MCF 10A (cell line): ENCODE measurements around the gene SPDYE16. TPM values are rescaled to one million over a fixed set of nuclear protein-coding genes. Genes with fewer than 3 reads are reported as not detected.

ENCODE experiments used
- BruUV-seq: library from RNA; stranded (reverse); fragments of 400-500 nt; replicated peaks from 2 replicates; lab custom pipeline; 2021; lab: Mats Ljungman, UMichigan
- CTCF ChIA-PET: fragments of 300-600 bp; sonication (Branson Sonifier 250); formaldehyde crosslinking; extraction: SDS; loops from one replicate; lab custom pipeline; 2021; ENCODE audit warnings: antibody characterized with exemption, inconsistent platforms; lab: Yijun Ruan, JAX
- POLR2A ChIA-PET: fragments of 300-600, 350-650 bp; sonication (Branson Sonifier 250); formaldehyde crosslinking; extraction: SDS; loops from one replicate; lab custom pipeline; 2020; ENCODE audit warnings: antibody characterized with exemption, inconsistent platforms; lab: Yijun Ruan, JAX
- DNase-seq: peaks from one replicate; pipeline ENCODE4 v3.0.0-alpha.2; 2018; ENCODE audit not compliant: unreplicated experiment
- H3K27ac Mint-ChIP-seq: one replicate; pipeline ENCODE4 v1.8.0; 2022; ENCODE audit warnings: mild to moderate bottlenecking, low read depth, mixed read lengths; ENCODE audit not compliant: unreplicated experiment
- H3K27me3 Mint-ChIP-seq: one replicate; pipeline ENCODE4 v1.8.0; 2022; ENCODE audit warnings: mixed read lengths; ENCODE audit not compliant: insufficient read depth, unreplicated experiment
- H3K36me3 Mint-ChIP-seq: one replicate; pipeline ENCODE4 v1.8.0; 2022; ENCODE audit warnings: mild to moderate bottlenecking, moderate library complexity, mixed read lengths; ENCODE audit not compliant: insufficient read depth, unreplicated experiment
- H3K4me1 Mint-ChIP-seq: one replicate; pipeline ENCODE4 v1.8.0; 2022; ENCODE audit warnings: mixed read lengths; ENCODE audit not compliant: insufficient read depth, unreplicated experiment
- H3K4me3 Mint-ChIP-seq: one replicate; pipeline ENCODE4 v1.8.0; 2022; ENCODE audit warnings: mild to moderate bottlenecking, moderate library complexity, mixed read lengths; ENCODE audit not compliant: unreplicated experiment
- H3K9me3 Mint-ChIP-seq: one replicate; pipeline ENCODE4 v1.8.0; 2022; ENCODE audit warnings: mixed read lengths; ENCODE audit not compliant: unreplicated experiment
- intact Hi-C: fragments of 100-400 bp; cut with micrococcal nuclease; formaldehyde crosslinking; loops from 2 replicates; pipeline ENCODE4 v1.14.1; 2022
- total RNA-seq: library from RNA; stranded (reverse); gene quantifications from 2 replicates; pipeline ENCODE4 v1.2.3, GENCODE V29; 2022
- TF ChIP-seq, protein P1 (sequence below): fragments of 200-600 bp; IDR thresholded peaks from one replicate; pipeline ENCODE4 v1.8.0; 2022; ENCODE audit warnings: antibody characterized with exemption, mild to moderate bottlenecking; ENCODE audit not compliant: unreplicated experiment

The SPDYE16 gene
- total RNA-seq, 1 experiment from 2014 or later: not detected

DNA sequence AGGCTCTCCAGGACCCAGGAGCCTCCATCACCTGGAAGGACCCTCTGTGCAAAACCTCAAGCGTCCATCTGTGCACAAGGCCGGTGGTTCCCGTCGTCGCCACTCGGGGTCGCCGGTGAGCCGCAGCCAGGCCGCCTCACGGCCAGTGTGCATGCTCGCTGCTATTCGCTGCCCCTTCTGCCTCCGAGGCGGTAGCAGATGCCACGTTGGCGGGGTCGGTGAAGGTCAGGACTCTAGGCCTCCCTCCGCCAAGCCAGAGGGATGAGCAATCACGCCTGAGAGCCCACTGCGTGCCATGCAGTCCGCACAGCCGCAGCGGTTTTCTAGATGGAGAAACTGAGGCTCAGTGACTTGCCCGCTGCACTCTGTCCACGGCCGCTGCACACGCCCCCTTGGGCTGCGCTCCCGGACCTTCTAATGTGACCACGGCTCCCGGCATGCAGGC, 27.1 kb downstream of the SPDYE16 start:
- no TSS peak for BruUV-seq
- ChIA-PET POLR2A (no interaction called here), CTCF (interaction anchor here (0.6 kb wide), 1 partner anchor 81 kb away, joined by 3 read pairs; no protein-coding TSS in a partner anchor)
- peak; percentile 52 for DNase-seq
- peaks cover 15% of the 10 kb centered on the region for H3K4me1 Mint-ChIP-seq
- H3K4me3 Mint-ChIP-seq: no peak overlapping the region
- no peaks in the 10 kb centered on the region for H3K9me3 Mint-ChIP-seq
- no peaks in the 10 kb centered on the region for H3K27me3 Mint-ChIP-seq
- peaks cover 5% of the 10 kb centered on the region for H3K36me3 Mint-ChIP-seq
- intact Hi-C loops: no loop called here
- H3K27ac Mint-ChIP-seq: no peak overlapping the region
- TF ChIP-seq, protein P1, sequence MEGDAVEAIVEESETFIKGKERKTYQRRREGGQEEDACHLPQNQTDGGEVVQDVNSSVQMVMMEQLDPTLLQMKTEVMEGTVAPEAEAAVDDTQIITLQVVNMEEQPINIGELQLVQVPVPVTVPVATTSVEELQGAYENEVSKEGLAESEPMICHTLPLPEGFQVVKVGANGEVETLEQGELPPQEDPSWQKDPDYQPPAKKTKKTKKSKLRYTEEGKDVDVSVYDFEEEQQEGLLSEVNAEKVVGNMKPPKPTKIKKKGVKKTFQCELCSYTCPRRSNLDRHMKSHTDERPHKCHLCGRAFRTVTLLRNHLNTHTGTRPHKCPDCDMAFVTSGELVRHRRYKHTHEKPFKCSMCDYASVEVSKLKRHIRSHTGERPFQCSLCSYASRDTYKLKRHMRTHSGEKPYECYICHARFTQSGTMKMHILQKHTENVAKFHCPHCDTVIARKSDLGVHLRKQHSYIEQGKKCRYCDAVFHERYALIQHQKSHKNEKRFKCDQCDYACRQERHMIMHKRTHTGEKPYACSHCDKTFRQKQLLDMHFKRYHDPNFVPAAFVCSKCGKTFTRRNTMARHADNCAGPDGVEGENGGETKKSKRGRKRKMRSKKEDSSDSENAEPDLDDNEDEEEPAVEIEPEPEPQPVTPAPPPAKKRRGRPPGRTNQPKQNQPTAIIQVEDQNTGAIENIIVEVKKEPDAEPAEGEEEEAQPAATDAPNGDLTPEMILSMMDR: peak; percentile 93

DNA sequence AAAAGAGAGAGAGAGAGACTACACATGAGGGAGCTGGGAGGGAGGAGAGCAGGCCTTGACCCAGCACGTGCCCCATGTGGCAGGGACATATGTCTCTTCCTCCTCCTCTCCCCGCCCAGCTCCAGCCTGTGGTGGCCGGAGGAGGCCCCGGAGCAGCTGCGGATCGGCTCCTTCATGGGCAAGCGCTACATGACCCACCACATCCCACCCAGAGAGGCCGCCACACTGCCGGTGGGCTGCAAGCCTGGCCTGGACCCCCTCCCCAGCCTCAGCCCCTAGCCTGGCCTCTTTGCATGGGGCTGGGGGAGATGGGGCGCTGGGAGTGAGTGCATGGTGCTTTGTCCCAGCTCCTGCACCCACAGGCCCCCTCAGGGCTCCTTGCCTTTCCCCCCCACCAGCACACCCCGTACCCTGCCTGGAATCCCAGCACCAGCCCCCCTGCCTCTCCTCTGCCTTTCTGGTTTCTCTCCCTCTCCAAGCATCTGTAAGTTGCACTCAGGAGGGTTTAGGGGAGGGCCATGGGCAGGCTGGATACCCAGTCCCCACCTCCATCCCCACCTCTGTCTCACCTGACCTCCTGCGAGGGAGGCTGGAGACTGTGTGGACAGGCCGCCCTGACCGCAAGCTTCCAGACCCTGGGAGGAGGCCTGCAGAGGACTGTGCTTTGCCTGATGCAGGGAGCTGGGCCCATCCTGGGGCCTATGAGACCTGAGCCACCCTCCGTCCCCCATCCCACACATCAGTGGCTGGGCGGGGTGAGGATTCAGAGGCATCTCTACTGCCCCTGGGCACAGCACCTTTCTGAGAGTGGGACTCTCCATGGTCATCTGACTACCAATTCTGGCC, 27.9 kb downstream of the SPDYE16 start:
- BruUV-seq: no TSS peak
- Mint-ChIP-seq H3K4me1 (peaks cover 10% of the 10 kb centered on the region), H3K36me3 (no peaks in the 10 kb centered on the region), H3K9me3 (no peaks in the 10 kb centered on the region), H3K27me3 (no peaks in the 10 kb centered on the region), H3K27ac (no peak overlapping the region), H3K4me3 (no peak overlapping the region)
- POLR2A ChIA-PET: no interaction called here
- intact Hi-C loops: no loop called here
- no peak for DNase-seq
- CTCF ChIA-PET: interaction anchor here (0.6 to 1.2 kb wide), 3 partner anchors 82 to 155 kb away, joined by 3 to 4 read pairs (median 3); partner anchors contain the start of gene ZP3
- TF ChIP-seq, protein P1: no peak

DNA sequence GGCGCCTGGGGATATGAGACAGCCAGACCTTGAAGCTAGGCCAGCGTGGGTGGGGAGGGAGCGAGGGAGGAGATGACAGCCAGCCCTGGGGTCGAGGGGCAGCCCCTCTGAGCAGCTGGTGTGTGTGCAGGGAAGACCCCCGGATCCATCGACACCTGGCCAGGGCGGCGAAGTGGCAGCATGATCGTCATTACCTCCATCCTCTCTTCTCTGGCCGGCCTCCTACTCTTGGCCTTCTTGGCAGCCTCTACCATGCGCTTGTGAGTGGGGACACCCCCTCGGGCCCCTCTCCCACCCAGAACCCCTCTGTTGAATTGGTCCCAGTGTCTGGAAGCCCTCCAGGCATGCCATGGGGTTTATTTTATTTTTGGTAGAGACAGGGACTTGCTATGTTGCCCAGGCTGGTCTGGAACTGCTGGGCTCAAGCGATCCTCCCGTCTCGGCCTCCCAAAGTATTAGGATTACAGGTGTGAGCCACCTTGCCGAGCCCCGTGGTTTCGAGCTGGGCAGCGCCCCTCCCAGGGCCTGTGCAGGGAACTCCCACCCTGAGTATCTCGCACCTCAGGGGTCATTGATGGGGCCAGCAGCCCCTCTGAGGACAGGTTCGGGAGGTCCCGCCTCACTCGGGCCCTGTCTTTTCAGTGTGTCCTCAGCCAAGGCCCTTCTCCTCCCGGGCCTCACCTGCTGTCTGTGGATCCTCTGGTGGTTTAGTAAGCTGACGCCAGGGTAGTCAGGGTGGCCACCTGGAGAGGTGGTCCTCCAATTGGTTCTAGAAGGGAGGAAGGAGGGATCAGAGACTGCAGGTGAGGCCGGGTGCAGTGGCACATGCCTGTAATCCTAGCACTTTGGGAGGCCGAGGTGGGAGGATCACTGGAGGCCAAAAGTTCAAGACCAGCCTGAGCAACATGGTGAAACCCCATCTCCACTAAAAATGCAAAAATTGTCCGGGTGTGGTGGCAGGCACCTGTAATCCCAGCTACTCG, 29.0 kb downstream of the SPDYE16 start:
- POLR2A ChIA-PET: no interaction called here
- intact Hi-C loops: no loop called here
- CTCF ChIA-PET: interaction anchor here (0.5 to 1.2 kb wide), 3 partner anchors 90 to 234 kb away, joined by 3 to 4 read pairs (median 3); partner anchors contain the start of gene ZP3

More for the DNA sequence above, 29.0 kb downstream of the SPDYE16 start:
- no TSS peak for BruUV-seq
- H3K27ac Mint-ChIP-seq: no peak overlapping the region
- DNase-seq: no peak
- peaks cover 4% of the 10 kb centered on the region for H3K36me3 Mint-ChIP-seq
- H3K4me3 Mint-ChIP-seq: no peak overlapping the region
- H3K27me3 Mint-ChIP-seq: no peaks in the 10 kb centered on the region
- peaks cover 6% of the 10 kb centered on the region for H3K4me1 Mint-ChIP-seq
- H3K9me3 Mint-ChIP-seq: no peaks in the 10 kb centered on the region
- TF ChIP-seq, protein P1: no peak
